Measurements from ENCODE around the gene AMY2A.
"Not testable (repeated sequence)": the region's sequence is repeated elsewhere in the genome, so short reads cannot be mapped to it uniquely, and the experiment has no call there.

Gene AMY2A

GRCh38 chr1:103616994-103617477 lies at the start of gene AMY2A:
Gene AMY2A, plus strand, starts transcription at chr1:103617427. Its CDS starts 14 bp downstream, at chr1:103617441.
- not testable (repeated sequence) for H3K27ac Mint-ChIP-seq, H3K9me3 Mint-ChIP-seq

GRCh38 chr1:103569493-103569892 lies 47.7 kb upstream of the AMY2A start:
- Mint-ChIP-seq H3K4me1 (no peaks in the 10 kb centered on the region), H3K27ac (no peak overlapping the region), H3K4me3 (no peak overlapping the region), H3K9me3 (no peaks in the 10 kb centered on the region), H3K27me3 (no peaks in the 10 kb centered on the region), H3K36me3 (peaks cover 23% of the 10 kb centered on the region)

More at GRCh38 chr1:103616994-103617477, at the start of gene AMY2A:
- not testable (repeated sequence) for H3K27me3 Mint-ChIP-seq, H3K36me3 Mint-ChIP-seq, H3K4me3 Mint-ChIP-seq, H3K4me1 Mint-ChIP-seq

- H3K4me1 Mint-ChIP-seq, H3K27me3 Mint-ChIP-seq, H3K4me3 Mint-ChIP-seq, H3K27ac Mint-ChIP-seq, H3K9me3 Mint-ChIP-seq: not testable (repeated sequence)
- peaks cover 23% of the 10 kb centered on the region for H3K36me3 Mint-ChIP-seq
These were observed 45.9 kb upstream of the AMY2A start, which contains the start of gene AMY2B for GRCh38 chr1:103571289-103571688. Gene AMY2B, plus strand, starts transcription at chr1:103571589. Its CDS starts 14 bp downstream, at chr1:103571603.

GRCh38 chr1:103576065-103576464 lies 41.2 kb upstream of the AMY2A start:
- Mint-ChIP-seq H3K27ac (peak overlapping the region; percentile 80), H3K36me3 (peaks cover 17% of the 10 kb centered on the region), H3K27me3 (no peaks in the 10 kb centered on the region), H3K9me3 (no peaks in the 10 kb centered on the region), H3K4me1 (no peaks in the 10 kb centered on the region), H3K4me3 (no peak overlapping the region)

GRCh38 chr1:103576784-103577183 lies 40.4 kb upstream of the AMY2A start:
- H3K27ac Mint-ChIP-seq, H3K9me3 Mint-ChIP-seq, H3K4me1 Mint-ChIP-seq, H3K4me3 Mint-ChIP-seq, H3K27me3 Mint-ChIP-seq: not testable (repeated sequence)
- peaks cover 17% of the 10 kb centered on the region for H3K36me3 Mint-ChIP-seq

GRCh38 chr1:103582464-103582863 lies 34.8 kb upstream of the AMY2A start:
- Mint-ChIP-seq H3K4me1 (no peaks in the 10 kb centered on the region), H3K9me3 (no peaks in the 10 kb centered on the region), H3K27me3 (no peaks in the 10 kb centered on the region), H3K4me3 (no peak overlapping the region), H3K36me3 (peaks cover 3% of the 10 kb centered on the region), H3K27ac (no peak overlapping the region)

- H3K4me1 Mint-ChIP-seq, result no peaks in the 10 kb centered on the region
- peaks cover 6% of the 10 kb centered on the region for H3K36me3 Mint-ChIP-seq
These were observed 33.3 kb upstream of the AMY2A start for GRCh38 chr1:103583887-103584286.

GRCh38 chr1:103584537-103584936 lies 32.7 kb upstream of the AMY2A start:
- H3K4me1 Mint-ChIP-seq, result no peaks in the 10 kb centered on the region
- no peak overlapping the region for H3K27ac Mint-ChIP-seq
- peaks cover 2% of the 10 kb centered on the region for H3K27me3 Mint-ChIP-seq
- peaks cover 7% of the 10 kb centered on the region for H3K9me3 Mint-ChIP-seq
- peaks cover 6% of the 10 kb centered on the region for H3K36me3 Mint-ChIP-seq
- H3K4me3 Mint-ChIP-seq, result no peak overlapping the region

More at GRCh38 chr1:103583887-103584286, 33.3 kb upstream of the AMY2A start:
- no peak overlapping the region for H3K4me3 Mint-ChIP-seq
- peaks cover 2% of the 10 kb centered on the region for H3K27me3 Mint-ChIP-seq
- no peak overlapping the region for H3K27ac Mint-ChIP-seq
- H3K9me3 Mint-ChIP-seq, result peaks cover 4% of the 10 kb centered on the region

- not testable (repeated sequence) for H3K27me3 Mint-ChIP-seq, H3K4me1 Mint-ChIP-seq, H3K36me3 Mint-ChIP-seq, H3K4me3 Mint-ChIP-seq, H3K27ac Mint-ChIP-seq, H3K9me3 Mint-ChIP-seq
These were observed 14.5 kb upstream of the AMY2A start for GRCh38 chr1:103602740-103603139.

GRCh38 chr1:103616362-103616761 lies 865 bp upstream of the AMY2A start:
- Mint-ChIP-seq H3K9me3 (no peaks in the 10 kb centered on the region), H3K4me1 (no peaks in the 10 kb centered on the region), H3K4me3 (no peak overlapping the region), H3K27ac (no peak overlapping the region), H3K36me3 (no peaks in the 10 kb centered on the region), H3K27me3 (no peaks in the 10 kb centered on the region)

GRCh38 chr1:103627436-103627835 lies 10.2 kb downstream of the AMY2A start:
- not testable (repeated sequence) for H3K27ac Mint-ChIP-seq, H3K4me3 Mint-ChIP-seq, H3K4me1 Mint-ChIP-seq, H3K9me3 Mint-ChIP-seq, H3K36me3 Mint-ChIP-seq, H3K27me3 Mint-ChIP-seq

GRCh38 chr1:103641194-103641593 lies 24.0 kb downstream of the AMY2A start:
- H3K36me3 Mint-ChIP-seq, H3K4me1 Mint-ChIP-seq, H3K27ac Mint-ChIP-seq, H3K27me3 Mint-ChIP-seq, H3K4me3 Mint-ChIP-seq, H3K9me3 Mint-ChIP-seq: not testable (repeated sequence)

- H3K27ac Mint-ChIP-seq, H3K36me3 Mint-ChIP-seq, H3K27me3 Mint-ChIP-seq, H3K9me3 Mint-ChIP-seq, H3K4me1 Mint-ChIP-seq, H3K4me3 Mint-ChIP-seq: not testable (repeated sequence)
These were observed 26.7 kb downstream of the AMY2A start for GRCh38 chr1:103643908-103644307.

GRCh38 chr1:103650305-103650704 lies 33.1 kb downstream of the AMY2A start:
- H3K9me3 Mint-ChIP-seq, H3K27ac Mint-ChIP-seq, H3K36me3 Mint-ChIP-seq, H3K4me1 Mint-ChIP-seq, H3K4me3 Mint-ChIP-seq, H3K27me3 Mint-ChIP-seq: not testable (repeated sequence)

- not testable (repeated sequence) for H3K4me3 Mint-ChIP-seq, H3K9me3 Mint-ChIP-seq, H3K4me1 Mint-ChIP-seq, H3K36me3 Mint-ChIP-seq, H3K27ac Mint-ChIP-seq, H3K27me3 Mint-ChIP-seq
These were observed 33.7 kb downstream of the AMY2A start for GRCh38 chr1:103650889-103651288.

- not testable (repeated sequence) for H3K4me1 Mint-ChIP-seq, H3K9me3 Mint-ChIP-seq, H3K4me3 Mint-ChIP-seq, H3K27ac Mint-ChIP-seq, H3K27me3 Mint-ChIP-seq, H3K36me3 Mint-ChIP-seq
These were observed 36.9 kb downstream of the AMY2A start for GRCh38 chr1:103654133-103654532.

- H3K36me3 Mint-ChIP-seq, H3K9me3 Mint-ChIP-seq, H3K4me1 Mint-ChIP-seq, H3K27ac Mint-ChIP-seq, H3K4me3 Mint-ChIP-seq, H3K27me3 Mint-ChIP-seq: not testable (repeated sequence)
These were observed 38.2 kb downstream of the AMY2A start, which contains the start of gene AMY1A for GRCh38 chr1:103655460-103655859. Gene AMY1A, plus strand, starts transcription at chr1:103655760. Its CDS starts 571 bp downstream, at chr1:103656331.

Measured in activated naive CD4-positive, alpha-beta T cell treated with anti-CD3 and anti-CD28 coated beads, Interleukin-2, amount 50 U/mL, for 24 hours (primary cell).